Measurements from ENCODE around the gene TTYH1. TPM values are rescaled to one million over a fixed set of nuclear protein-coding genes. Genes with fewer than 3 reads are reported as not detected.

TTYH1 gene
- total RNA-seq, 2 donors from 2014 or later = not detected

- peaks cover 13% of the 10 kb centered on the region for H3K36me3 Mint-ChIP-seq (ENCODE audit: low read depth)
- no peak overlapping the region for H3K27ac Mint-ChIP-seq
These were observed 6.3 kb downstream of the TTYH1 start for GRCh38 chr19:54421521-54421920.

GRCh38 chr19:54422136-54422535 is 6.9 kb downstream of the TTYH1 start:
- Mint-ChIP-seq H3K27ac (no peak overlapping the region), H3K4me1 (peaks cover 16% of the 10 kb centered on the region), H3K4me3 (no peak overlapping the region), H3K36me3 (ENCODE audit: low read depth) (peaks cover 11% of the 10 kb centered on the region), H3K27me3 (peaks cover 45% of the 10 kb centered on the region)
- H3K9me3 ChIP-seq (ENCODE audit: control insufficient read depth, low read length, poor library complexity, severe bottlenecking) = no peaks in the 10 kb centered on the region
- DNase-seq = no peak
- no peak for ATAC-seq

More at GRCh38 chr19:54421521-54421920, 6.3 kb downstream of the TTYH1 start:
- no peak for DNase-seq
- ATAC-seq = no peak
- H3K27me3 Mint-ChIP-seq = peaks cover 45% of the 10 kb centered on the region
- H3K4me3 Mint-ChIP-seq = no peak overlapping the region
- H3K9me3 ChIP-seq (ENCODE audit: control insufficient read depth, low read length, poor library complexity, severe bottlenecking) = no peaks in the 10 kb centered on the region
- peaks cover 17% of the 10 kb centered on the region for H3K4me1 Mint-ChIP-seq

- DNase-seq (no peak), ATAC-seq (no peak)
- peaks cover 2% of the 10 kb centered on the region for H3K36me3 Mint-ChIP-seq (ENCODE audit: low read depth)
- no peak overlapping the region for H3K27ac Mint-ChIP-seq
- no peak overlapping the region for H3K4me3 Mint-ChIP-seq
- H3K4me1 Mint-ChIP-seq = peaks cover 2% of the 10 kb centered on the region
- no peaks in the 10 kb centered on the region for H3K9me3 ChIP-seq (ENCODE audit: control insufficient read depth, low read length, poor library complexity, severe bottlenecking)
- H3K27me3 Mint-ChIP-seq = peaks cover 38% of the 10 kb centered on the region
These were observed 8.9 kb downstream of the TTYH1 start for GRCh38 chr19:54424201-54424600.

GRCh38 chr19:54424660-54425381 is 9.6 kb downstream of the TTYH1 start:
- no peak for DNase-seq
- Mint-ChIP-seq H3K4me1 (peaks cover 2% of the 10 kb centered on the region), H3K36me3 (ENCODE audit: low read depth) (peaks cover 2% of the 10 kb centered on the region), H3K27me3 (peaks cover 38% of the 10 kb centered on the region), H3K27ac (no peak overlapping the region), H3K4me3 (no peak overlapping the region)
- no peak for ATAC-seq
- H3K9me3 ChIP-seq (ENCODE audit: control insufficient read depth, low read length, poor library complexity, severe bottlenecking) = no peaks in the 10 kb centered on the region

GRCh38 chr19:54425382-54425723 is 10.1 kb downstream of the TTYH1 start:
- peaks cover 36% of the 10 kb centered on the region for H3K27me3 Mint-ChIP-seq
- peaks cover 4% of the 10 kb centered on the region for H3K4me1 Mint-ChIP-seq
- ATAC-seq = no peak

GRCh38 chr19:54426291-54426931 is 11.1 kb downstream of the TTYH1 start:
- H3K27ac Mint-ChIP-seq = no peak overlapping the region
- H3K36me3 Mint-ChIP-seq (ENCODE audit: low read depth) = peaks cover 4% of the 10 kb centered on the region
- ATAC-seq (no peak), DNase-seq (no peak)
- H3K4me3 Mint-ChIP-seq = no peak overlapping the region
- H3K4me1 Mint-ChIP-seq = peaks cover 6% of the 10 kb centered on the region
- H3K27me3 Mint-ChIP-seq = peaks cover 36% of the 10 kb centered on the region
- no peaks in the 10 kb centered on the region for H3K9me3 ChIP-seq (ENCODE audit: control insufficient read depth, low read length, poor library complexity, severe bottlenecking)

More at GRCh38 chr19:54425382-54425723, 10.1 kb downstream of the TTYH1 start:
- Mint-ChIP-seq H3K36me3 (ENCODE audit: low read depth) (peaks cover 2% of the 10 kb centered on the region), H3K4me3 (no peak overlapping the region), H3K27ac (no peak overlapping the region)
- no peak for DNase-seq
- H3K9me3 ChIP-seq (ENCODE audit: control insufficient read depth, low read length, poor library complexity, severe bottlenecking) = no peaks in the 10 kb centered on the region

- Mint-ChIP-seq H3K4me1 (peaks cover 10% of the 10 kb centered on the region), H3K36me3 (ENCODE audit: low read depth) (peaks cover 4% of the 10 kb centered on the region), H3K4me3 (no peak overlapping the region), H3K27me3 (peaks cover 36% of the 10 kb centered on the region), H3K27ac (peak overlapping the region; percentile 54)
- no peak for DNase-seq
- no peak for ATAC-seq
- no peaks in the 10 kb centered on the region for H3K9me3 ChIP-seq (ENCODE audit: control insufficient read depth, low read length, poor library complexity, severe bottlenecking)
These were observed 12.3 kb downstream of the TTYH1 start for GRCh38 chr19:54427586-54427985.

- H3K9me3 ChIP-seq (ENCODE audit: control insufficient read depth, low read length, poor library complexity, severe bottlenecking) = no peaks in the 10 kb centered on the region
- Mint-ChIP-seq H3K4me3 (no peak overlapping the region), H3K27ac (no peak overlapping the region), H3K36me3 (ENCODE audit: low read depth) (peaks cover 2% of the 10 kb centered on the region), H3K27me3 (peaks cover 33% of the 10 kb centered on the region), H3K4me1 (peaks cover 10% of the 10 kb centered on the region)
- DNase-seq = no peak
- no peak for ATAC-seq
These were observed 13.3 kb downstream of the TTYH1 start for GRCh38 chr19:54428323-54429175.

GRCh38 chr19:54429176-54429495 is 13.9 kb downstream of the TTYH1 start:
- ATAC-seq (no peak), DNase-seq (no peak)
- Mint-ChIP-seq H3K36me3 (ENCODE audit: low read depth) (peaks cover 2% of the 10 kb centered on the region), H3K4me3 (no peak overlapping the region), H3K27ac (no peak overlapping the region), H3K4me1 (peaks cover 12% of the 10 kb centered on the region), H3K27me3 (peaks cover 30% of the 10 kb centered on the region)
- H3K9me3 ChIP-seq (ENCODE audit: control insufficient read depth, low read length, poor library complexity, severe bottlenecking) = no peaks in the 10 kb centered on the region

GRCh38 chr19:54429545-54430227 is 14.4 kb downstream of the TTYH1 start:
- Mint-ChIP-seq H3K27me3 (peaks cover 30% of the 10 kb centered on the region), H3K4me3 (no peak overlapping the region), H3K36me3 (ENCODE audit: low read depth) (peaks cover 2% of the 10 kb centered on the region), H3K4me1 (peaks cover 18% of the 10 kb centered on the region), H3K27ac (no peak overlapping the region)
- ATAC-seq (no peak), DNase-seq (no peak)
- no peaks in the 10 kb centered on the region for H3K9me3 ChIP-seq (ENCODE audit: control insufficient read depth, low read length, poor library complexity, severe bottlenecking)

- no peaks in the 10 kb centered on the region for H3K9me3 ChIP-seq (ENCODE audit: control insufficient read depth, low read length, poor library complexity, severe bottlenecking)
- Mint-ChIP-seq H3K36me3 (ENCODE audit: low read depth) (peaks cover 2% of the 10 kb centered on the region), H3K27ac (no peak overlapping the region), H3K27me3 (peaks cover 21% of the 10 kb centered on the region), H3K4me3 (peak overlapping the region; percentile 33), H3K4me1 (peaks cover 22% of the 10 kb centered on the region)
- peak in 2 of 3 donors; percentile 35 to 41 for DNase-seq
- peak; percentile 84 for ATAC-seq
These were observed 15.3 kb downstream of the TTYH1 start for GRCh38 chr19:54430306-54431254.

GRCh38 chr19:54431255-54431838 is 16.1 kb downstream of the TTYH1 start:
- H3K9me3 ChIP-seq (ENCODE audit: control insufficient read depth, low read length, poor library complexity, severe bottlenecking) = no peaks in the 10 kb centered on the region
- no peak for DNase-seq
- Mint-ChIP-seq H3K27me3 (peaks cover 14% of the 10 kb centered on the region), H3K27ac (no peak overlapping the region), H3K36me3 (ENCODE audit: low read depth) (peaks cover 2% of the 10 kb centered on the region), H3K4me1 (peaks cover 22% of the 10 kb centered on the region), H3K4me3 (peak overlapping the region; percentile 33)
- no peak for ATAC-seq

Measured in T-helper 17 cell (primary cell).